Endodermal cell (in vitro differentiated cells): Measurements from ENCODE around the gene SPATA33. TPM values are rescaled to one million over a fixed set of nuclear protein-coding genes. Genes with fewer than 3 reads are reported as not detected.

ENCODE experiments used
- DNase-seq: peaks from one replicate; pipeline ENCODE4 v3.0.0-alpha.2; 2017
- H3K27ac ChIP-seq: 2 replicates; pipeline ENCODE4 v1.5.1; 2013; ENCODE audit warnings: mild to moderate bottlenecking, low read depth, low read length, moderate library complexity
- H3K27me3 ChIP-seq: 2 replicates; pipeline ENCODE4 v1.6.1; 2013; ENCODE audit warnings: mild to moderate bottlenecking, low read length, moderate library complexity; ENCODE audit not compliant: insufficient read depth, control insufficient read depth, poor library complexity, severe bottlenecking
- H3K36me3 ChIP-seq: 2 replicates; pipeline ENCODE4 v1.7.0; 2013; ENCODE audit warnings: mild to moderate bottlenecking, low read length, moderate library complexity; ENCODE audit not compliant: control insufficient read depth, insufficient read depth
- H3K4me1 ChIP-seq: one replicate; pipeline ENCODE4 v1.7.0; 2013; ENCODE audit warnings: low read length; ENCODE audit not compliant: control insufficient read depth, insufficient read depth
- H3K4me3 ChIP-seq: 2 replicates; pipeline ENCODE4 v1.5.1; 2013; ENCODE audit warnings: mild to moderate bottlenecking, low read length, moderate library complexity
- H3K9ac ChIP-seq: 2 replicates; pipeline ENCODE4 v1.6.1; 2013; ENCODE audit warnings: mild to moderate bottlenecking, low read length, moderate library complexity; ENCODE audit not compliant: poor library complexity, severe bottlenecking; ENCODE audit errors: extremely low read depth
- H3K9me3 ChIP-seq: 2 replicates; pipeline ENCODE4 v1.6.1; 2013; ENCODE audit warnings: mild to moderate bottlenecking, low read length, moderate library complexity; ENCODE audit not compliant: control insufficient read depth
- H3K27ac Mint-ChIP-seq: 2 replicates; pipeline ENCODE4 v1.8.0; 2020; ENCODE audit warnings: mixed read lengths
- H3K27me3 Mint-ChIP-seq: 2 replicates; pipeline ENCODE4 v1.8.0; 2021; ENCODE audit warnings: mild to moderate bottlenecking, mixed read lengths; ENCODE audit not compliant: insufficient read depth
- H3K36me3 Mint-ChIP-seq: 2 replicates; pipeline ENCODE4 v1.8.0; 2020; ENCODE audit warnings: low read depth, mixed read lengths
- H3K4me1 Mint-ChIP-seq: 2 replicates; pipeline ENCODE4 v1.8.0; 2020; ENCODE audit warnings: mixed read lengths
- H3K4me3 Mint-ChIP-seq: 2 replicates; pipeline ENCODE4 v1.8.0; 2020; ENCODE audit warnings: mild to moderate bottlenecking, moderate library complexity, mixed read lengths
- H3K9me3 Mint-ChIP-seq: 2 replicates; pipeline ENCODE4 v1.8.0; 2020; ENCODE audit warnings: mild to moderate bottlenecking, mixed read lengths
- WGBS, 2 experiments: methylation state at CpG; one replicate each; pipeline versions ENCODE4 v1.1.5 to v1.1.7; 2013; ENCODE audit warnings: missing lambda C conversion rate in 2 of 2, mixed read lengths in 1 of 2; ENCODE audit not compliant: insufficient coverage in 1 of 2, insufficient read length in 1 of 2; 5-methylcytosine and 5-hydroxymethylcytosine counted together
- total RNA-seq, 2 donors: library from RNA; stranded (reverse); fragmentation: NEBNext Ultra II Directional in 1 of 2; extraction: Animal tissue kit (Norgen Biotek cat#: 25700) in 1 of 2; gene quantifications; 2 replicates in 1 of 2; 3 replicates in 1 of 2; pipeline ENCODE4 v1.2.1, GENCODE V29; 2021
- TF ChIP-seq, protein P1 (sequence below): fragments of 200-600 bp; sonication (generic); conservative IDR thresholded peaks from 2 replicates; pipeline ENCODE4 v1.5.0; 2021; ENCODE audit warnings: antibody characterized with exemption, mild to moderate bottlenecking

Gene SPATA33
- total RNA-seq, 2 donors from 2014 or later = 21.8 to 28.7 TPM

DNA sequence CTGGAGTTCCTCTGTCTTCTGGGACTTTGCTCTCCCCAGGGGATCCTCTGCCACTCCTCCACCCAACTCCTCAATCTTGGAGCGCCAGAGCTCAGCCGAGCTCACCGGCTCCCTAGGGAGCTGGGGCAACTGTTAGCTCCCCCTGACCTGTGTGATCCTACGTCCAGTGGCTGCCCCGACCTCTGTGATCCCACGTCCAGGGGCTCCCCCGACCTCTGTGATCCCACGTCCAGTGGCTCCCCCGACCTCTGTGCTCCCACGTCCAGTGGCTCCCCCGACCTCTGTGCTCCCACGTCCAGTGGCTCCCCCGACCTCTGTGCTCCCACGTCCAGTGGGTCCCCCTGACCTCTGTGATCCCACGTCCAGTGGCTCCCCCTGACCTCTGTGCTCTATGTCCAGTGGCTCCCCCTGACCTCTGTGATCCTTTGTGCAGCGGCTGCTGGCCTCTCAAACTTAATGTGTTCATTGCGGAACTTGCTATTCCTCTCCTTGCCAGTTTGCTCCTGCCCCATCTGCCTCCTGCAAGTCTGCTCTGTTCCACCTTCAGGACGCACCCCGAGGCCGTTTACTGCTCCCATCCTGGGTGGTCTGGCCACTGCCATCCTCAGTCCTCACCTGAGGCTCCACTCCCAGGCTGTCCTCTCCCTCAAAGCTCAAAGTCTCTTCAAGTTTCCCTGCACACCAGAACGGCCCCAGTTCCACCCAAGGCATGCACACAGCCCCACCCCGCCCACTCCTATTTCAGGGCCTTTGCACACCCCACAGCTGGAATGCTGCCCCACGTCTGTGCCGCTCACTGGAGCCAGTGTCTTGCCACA, 60.3 kb downstream of the SPATA33 start:
- Histone ChIP-seq H3K4me3 (no peak overlapping the region), H3K27ac (no peak overlapping the region), H3K9me3 (no peaks in the 10 kb centered on the region), H3K36me3 (peaks cover 6% of the 10 kb centered on the region), H3K27me3 (no peaks in the 10 kb centered on the region), H3K9ac (no peak overlapping the region), H3K4me1 (peaks cover 1% of the 10 kb centered on the region)
- Mint-ChIP-seq H3K4me1 (peaks cover 11% of the 10 kb centered on the region), H3K36me3 (peaks cover 35% of the 10 kb centered on the region), H3K27ac (no peak overlapping the region), H3K27me3 (peaks cover 40% of the 10 kb centered on the region), H3K9me3 (no peaks in the 10 kb centered on the region), H3K4me3 (no peak overlapping the region)
- no peak for DNase-seq
- WGBS, 2 experiments = 93% methylated on average over 10 to 24 of the region's 24 CpGs
- TF ChIP-seq, protein P1, sequence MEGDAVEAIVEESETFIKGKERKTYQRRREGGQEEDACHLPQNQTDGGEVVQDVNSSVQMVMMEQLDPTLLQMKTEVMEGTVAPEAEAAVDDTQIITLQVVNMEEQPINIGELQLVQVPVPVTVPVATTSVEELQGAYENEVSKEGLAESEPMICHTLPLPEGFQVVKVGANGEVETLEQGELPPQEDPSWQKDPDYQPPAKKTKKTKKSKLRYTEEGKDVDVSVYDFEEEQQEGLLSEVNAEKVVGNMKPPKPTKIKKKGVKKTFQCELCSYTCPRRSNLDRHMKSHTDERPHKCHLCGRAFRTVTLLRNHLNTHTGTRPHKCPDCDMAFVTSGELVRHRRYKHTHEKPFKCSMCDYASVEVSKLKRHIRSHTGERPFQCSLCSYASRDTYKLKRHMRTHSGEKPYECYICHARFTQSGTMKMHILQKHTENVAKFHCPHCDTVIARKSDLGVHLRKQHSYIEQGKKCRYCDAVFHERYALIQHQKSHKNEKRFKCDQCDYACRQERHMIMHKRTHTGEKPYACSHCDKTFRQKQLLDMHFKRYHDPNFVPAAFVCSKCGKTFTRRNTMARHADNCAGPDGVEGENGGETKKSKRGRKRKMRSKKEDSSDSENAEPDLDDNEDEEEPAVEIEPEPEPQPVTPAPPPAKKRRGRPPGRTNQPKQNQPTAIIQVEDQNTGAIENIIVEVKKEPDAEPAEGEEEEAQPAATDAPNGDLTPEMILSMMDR = no peak

Other genes starting within 250 kb of the SPATA33 start
- 100 to 1,000 TPM; 118 to 159 TPM for gene ANKRD11, start 167.3 kb upstream of the SPATA33 start, total RNA-seq
- gene SPG7, start 149.4 kb upstream of the SPATA33 start, total RNA-seq = 100 to 1,000 TPM; 153 to 156 TPM
- 1,000 to 10,000 TPM; 1,911 to 2,019 TPM for gene RPL13, start 97.2 kb upstream of the SPATA33 start, total RNA-seq
- 1 to 10 TPM; 1.5 to 2.1 TPM for gene CPNE7, start 82.1 kb upstream of the SPATA33 start, total RNA-seq
- 1 to 10 TPM in 1 of 2 donors, under 1 TPM in 1; 0.88 to 3.2 TPM for gene DPEP1, start 44.2 kb upstream of the SPATA33 start, total RNA-seq
- gene CHMP1A, start 128 bp upstream of the SPATA33 start, total RNA-seq = 100 to 1,000 TPM; 104 to 106 TPM
- gene CDK10, start 28.9 kb downstream of the SPATA33 start, total RNA-seq = 100 to 1,000 TPM; 108 to 123 TPM
- gene SPATA2L, start 43.9 kb downstream of the SPATA33 start, total RNA-seq = 10 to 100 TPM; 22.9 to 28.8 TPM
- 10 to 100 TPM in 1 of 2 donors, 1 to 10 TPM in 1; 7.4 to 10.0 TPM for gene VPS9D1, start 63.1 kb downstream of the SPATA33 start, total RNA-seq
- gene ZNF276, start 63.7 kb downstream of the SPATA33 start, total RNA-seq = 10 to 100 TPM; 28.2 to 32.6 TPM
- gene FANCA, start 158.8 kb downstream of the SPATA33 start, total RNA-seq = 100 to 1,000 TPM; 131 to 165 TPM
- 10 to 100 TPM; 12.8 to 12.9 TPM for gene SPIRE2, start 170.6 kb downstream of the SPATA33 start, total RNA-seq
- gene TCF25, start 215.8 kb downstream of the SPATA33 start, total RNA-seq = 100 to 1,000 TPM; 172 to 176 TPM